HG02973 (cell line): ENCODE data around the gene SDC4.
A peak's percentile ranks its signal among the peaks of the same experiment; 100 is the strongest.
"Not testable (repeated sequence)": the region's sequence is repeated elsewhere in the genome, so short reads cannot be mapped to it uniquely, and the experiment has no call there.

Experiments used
- ATAC-seq: cut with Tn5 transposase; IDR thresholded peaks from one replicate; pipeline ENCODE4 v1.9.1; 2021; ENCODE audit warnings: moderate library complexity; ENCODE audit not compliant: unreplicated experiment

The SDC4 gene

GRCh38 chr20:45365444-45365970, 17.3 kb upstream of the SDC4 start:
- ATAC-seq = no peak

- no peak for ATAC-seq
These were observed 15.6 kb upstream of the SDC4 start for GRCh38 chr20:45363611-45364492.

DNA sequence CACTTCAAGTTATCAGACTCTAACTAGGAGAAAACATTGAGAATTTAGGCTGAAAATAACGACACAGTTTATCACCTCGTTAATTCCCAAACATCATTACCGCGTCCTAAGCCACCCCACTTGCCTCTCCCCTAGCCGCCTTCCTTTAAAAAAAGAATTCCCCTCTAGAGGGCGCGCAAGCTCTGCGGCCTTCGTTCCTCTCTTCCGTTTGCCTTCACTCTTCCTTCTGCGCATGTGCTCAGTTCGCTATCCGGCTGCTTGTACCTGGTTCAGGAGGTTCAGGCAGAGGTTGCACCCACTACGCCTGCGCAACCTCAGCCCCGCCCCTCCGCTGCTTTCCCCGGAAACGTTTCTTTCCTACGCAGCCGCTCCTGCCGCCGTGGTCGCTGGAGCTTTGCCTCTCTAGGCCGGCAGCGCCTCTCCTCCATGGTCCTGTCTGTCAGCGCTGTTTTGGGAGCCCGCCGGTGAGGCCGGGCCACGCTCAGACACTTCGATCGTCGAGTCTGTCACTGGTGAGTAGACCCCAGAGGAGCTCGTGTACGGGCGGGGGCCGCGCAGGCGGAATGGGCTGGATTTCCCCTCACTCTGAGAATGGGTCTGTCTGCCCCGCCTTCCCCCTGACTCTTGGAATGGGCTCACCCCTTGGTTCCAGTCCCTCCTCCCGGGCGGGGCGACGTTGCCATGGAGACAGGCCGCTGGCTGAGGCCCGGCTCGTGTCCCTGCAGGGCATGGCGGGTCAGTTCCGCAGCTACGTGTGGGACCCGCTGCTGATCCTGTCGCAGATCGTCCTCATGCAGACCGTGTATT, 14.8 kb upstream of the SDC4 start, which contains the start of gene SYS1:
Gene SYS1, plus strand, starts transcription at position 353 of the 807 bp plus-strand sequence. Its CDS starts 376 bp downstream, at position 729.
- ATAC-seq = peak; percentile 70

DNA sequence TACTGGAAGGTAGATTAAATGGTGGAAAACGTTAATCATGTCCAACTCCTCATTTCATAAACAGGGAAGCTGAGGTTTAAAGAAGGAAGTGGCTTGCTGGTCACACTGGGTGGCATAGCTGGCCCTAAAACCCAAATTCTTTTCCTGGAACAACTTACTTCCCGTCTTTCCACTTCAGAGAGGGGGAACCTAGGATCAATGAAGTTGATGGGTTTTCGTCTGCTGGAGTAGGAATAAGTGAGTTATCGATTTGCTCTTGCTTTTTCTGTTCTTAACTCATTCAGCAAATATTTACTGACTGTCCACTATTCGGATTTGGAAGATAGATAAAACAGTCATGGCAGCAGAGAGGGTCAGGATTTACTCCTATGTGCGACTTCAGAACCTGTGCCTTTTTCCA, 13.6 kb upstream of the SDC4 start:
- no peak for ATAC-seq

DNA sequence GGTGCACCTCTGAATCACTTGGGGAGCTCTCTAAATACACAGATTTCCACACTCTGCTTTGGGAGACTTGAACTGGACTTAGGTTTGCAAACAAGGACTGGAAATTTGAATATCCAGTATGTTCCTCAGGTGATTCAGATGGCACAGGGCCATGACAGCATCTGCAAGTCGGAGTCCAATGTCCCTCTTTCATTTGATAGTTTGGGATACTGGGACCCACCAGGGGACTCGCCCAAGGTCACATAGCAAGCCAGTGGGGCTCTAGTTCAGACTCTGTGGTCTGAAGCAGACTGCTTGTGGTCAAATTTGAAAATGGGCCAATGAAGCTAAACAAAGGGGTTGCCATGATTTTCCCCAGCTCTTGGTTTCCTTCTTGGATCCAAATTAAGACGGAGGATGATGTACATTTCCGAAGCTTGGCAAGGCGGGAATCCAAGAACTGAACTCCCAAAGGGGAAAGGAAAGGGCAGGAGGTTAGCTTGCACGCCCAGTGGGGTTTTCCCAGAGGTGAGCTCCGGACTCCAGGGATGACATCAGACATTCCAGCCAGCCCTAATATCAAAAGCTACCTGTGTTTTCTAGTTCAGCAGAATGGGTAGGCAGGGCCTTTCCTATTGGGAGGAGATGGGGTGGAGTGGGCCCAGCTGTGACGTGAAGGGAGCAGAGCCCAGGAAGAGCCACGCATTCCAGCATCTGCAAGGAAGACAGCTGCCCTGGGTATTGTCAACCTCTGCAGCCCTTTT, 11.4 kb upstream of the SDC4 start:
- ATAC-seq = no peak

- ATAC-seq = no peak
These were observed 10.8 kb upstream of the SDC4 start for GRCh38 chr20:45359069-45359405.

DNA sequence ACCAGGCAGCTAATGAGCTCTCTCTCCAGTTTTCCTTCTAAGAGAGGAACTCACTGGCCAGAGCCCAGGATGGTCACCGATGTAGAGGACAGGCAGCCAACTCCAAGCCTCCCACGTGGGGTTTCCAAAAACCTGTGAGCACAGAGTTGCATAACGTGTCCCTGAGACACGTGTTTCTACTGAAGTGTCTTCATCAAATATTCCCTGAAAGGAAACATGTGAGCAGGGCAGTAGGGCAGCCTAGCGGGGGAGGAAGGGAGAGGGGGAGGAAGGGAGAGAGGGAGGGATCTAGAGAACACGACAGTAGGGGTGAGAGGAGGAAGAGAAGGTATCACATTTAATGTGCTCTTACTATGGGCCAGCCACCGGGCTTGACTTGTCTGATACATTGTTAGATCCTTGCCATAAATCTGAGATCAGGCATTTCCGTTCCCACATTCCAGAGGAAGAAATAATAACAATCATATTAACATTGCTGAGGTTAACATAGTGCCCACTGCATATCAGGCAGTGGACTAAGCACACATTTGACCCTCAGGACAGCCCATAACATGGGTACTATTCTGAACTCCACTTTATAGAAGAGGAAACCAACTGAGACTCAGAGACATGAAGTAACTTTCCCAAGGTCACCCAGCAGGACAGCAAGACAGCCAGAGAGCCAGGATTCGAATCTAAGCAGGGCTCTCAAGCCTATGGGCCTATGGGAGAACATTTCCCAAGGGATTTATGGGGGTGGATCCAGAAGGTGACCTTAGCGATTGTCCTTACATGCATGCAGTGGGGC, 10.3 kb upstream of the SDC4 start:
- ATAC-seq = no peak

- no peak for ATAC-seq
These were observed 7.2 kb upstream of the SDC4 start for GRCh38 chr20:45355209-45356084.

DNA sequence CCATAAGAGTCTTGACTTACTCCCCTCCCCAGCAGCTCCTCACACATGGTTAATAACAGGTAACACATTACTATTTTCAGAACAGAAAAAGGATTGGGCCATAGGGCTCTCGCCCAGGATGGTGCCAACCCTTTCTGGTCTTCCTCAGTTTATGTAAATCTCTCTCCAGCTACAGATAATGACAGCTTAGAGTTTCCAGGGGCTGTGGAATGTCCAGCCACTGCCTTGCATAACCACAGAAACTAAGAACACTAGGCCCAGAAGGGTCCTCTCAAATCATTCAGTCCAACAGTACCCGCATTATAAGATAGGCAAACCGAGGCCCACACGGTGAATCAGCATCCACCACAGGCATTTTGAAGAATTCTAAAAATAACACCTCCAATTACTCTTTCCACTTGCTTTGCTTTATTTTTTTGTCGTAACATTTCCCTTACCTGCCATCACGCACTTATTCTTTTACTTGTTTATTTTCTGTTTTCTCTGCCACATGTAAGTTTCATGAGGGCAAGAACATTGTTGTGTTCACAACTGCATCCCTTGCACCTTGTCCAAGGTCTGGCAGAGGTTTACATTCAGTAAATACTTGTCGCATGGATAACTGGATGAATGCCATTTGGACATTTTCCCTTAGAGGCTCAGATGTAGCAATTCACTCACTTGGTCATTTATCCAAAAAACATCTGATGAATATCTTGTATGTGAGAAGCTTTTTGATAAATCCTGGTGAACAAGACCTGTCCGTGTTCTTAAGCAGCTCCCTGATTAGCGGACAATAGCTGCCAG, 6.4 kb upstream of the SDC4 start:
- ATAC-seq = no peak

GRCh38 chr20:45353746-45354145, 5.5 kb upstream of the SDC4 start:
- no peak for ATAC-seq

- no peak for ATAC-seq
These were observed 4.5 kb upstream of the SDC4 start for GRCh38 chr20:45352729-45353128.

GRCh38 chr20:45350795-45351194, 2.6 kb upstream of the SDC4 start:
- not testable (repeated sequence) for ATAC-seq

DNA sequence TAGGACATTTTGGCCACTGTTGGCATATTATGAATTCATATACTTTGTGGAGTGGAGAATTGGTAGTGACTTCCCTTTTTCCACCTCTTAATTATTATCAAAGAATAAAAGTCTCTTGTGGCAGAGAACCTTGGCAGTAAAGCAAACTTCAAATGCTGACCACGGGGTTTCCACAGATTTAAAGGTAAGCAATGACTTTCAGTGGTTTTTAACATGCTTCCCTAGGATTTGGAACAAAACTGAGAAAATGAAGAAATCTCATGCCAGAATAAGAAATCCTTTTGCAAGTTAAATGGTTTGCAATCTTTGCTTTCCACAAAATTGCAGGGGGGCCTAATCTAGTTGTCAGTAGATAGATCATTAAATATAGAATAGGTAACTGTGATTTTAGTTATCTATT, 2.0 kb upstream of the SDC4 start:
- ATAC-seq = no peak

DNA sequence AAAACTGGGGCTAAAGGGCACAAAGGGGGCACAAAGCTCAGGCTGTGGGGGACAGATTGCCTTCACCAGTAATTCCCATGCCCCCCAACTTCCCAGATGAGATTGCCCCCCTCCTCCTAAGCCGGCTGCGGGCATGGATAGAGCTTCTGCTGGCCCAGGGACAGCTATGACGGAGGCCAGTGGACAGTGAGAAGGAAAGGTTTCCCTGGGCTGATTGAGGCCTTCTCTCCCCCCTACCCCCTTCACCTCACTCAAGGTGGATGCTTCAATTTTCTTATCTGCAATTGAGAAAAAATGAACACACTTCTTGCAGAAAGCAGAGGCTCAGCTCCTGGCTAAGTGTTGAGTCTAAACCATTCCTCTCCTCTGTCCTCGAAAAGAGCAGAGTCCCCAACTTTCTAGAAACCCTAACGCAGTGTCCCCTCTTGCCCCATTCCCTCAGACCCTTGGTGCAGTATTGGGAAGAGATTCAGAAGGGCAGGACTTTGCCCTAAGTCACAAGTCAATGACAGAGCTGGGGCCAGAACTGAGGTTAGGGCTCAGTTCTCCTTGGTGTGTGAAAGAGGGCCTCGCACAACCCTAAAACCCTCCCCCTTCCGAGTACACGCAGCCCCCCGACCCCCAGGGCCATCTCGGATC, 808 bp downstream of the SDC4 start:
- no peak for ATAC-seq

- ATAC-seq = no peak
These were observed 1.4 kb downstream of the SDC4 start for GRCh38 chr20:45346851-45347250.

DNA sequence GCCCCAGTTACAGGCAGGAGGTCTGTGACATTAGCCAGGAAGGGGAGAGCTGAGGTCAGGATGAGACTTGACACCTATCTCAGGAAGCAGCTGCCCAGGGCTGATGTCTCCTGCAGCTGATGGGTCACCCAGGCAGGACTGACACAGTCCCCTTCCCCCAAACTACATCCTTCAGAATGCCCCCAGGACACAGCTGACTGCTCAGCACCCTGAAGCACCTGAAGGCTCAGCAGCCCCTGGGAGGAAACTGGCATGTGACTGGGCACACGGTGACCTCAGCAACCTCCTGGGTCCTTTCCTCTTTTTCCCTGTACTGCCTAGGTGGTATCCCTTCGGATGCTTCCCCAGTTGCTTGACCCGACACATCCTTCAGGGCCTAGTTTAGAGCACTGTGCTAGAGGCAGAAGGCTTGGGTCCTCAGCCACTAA, 1.9 kb downstream of the SDC4 start:
- ATAC-seq = no peak

DNA sequence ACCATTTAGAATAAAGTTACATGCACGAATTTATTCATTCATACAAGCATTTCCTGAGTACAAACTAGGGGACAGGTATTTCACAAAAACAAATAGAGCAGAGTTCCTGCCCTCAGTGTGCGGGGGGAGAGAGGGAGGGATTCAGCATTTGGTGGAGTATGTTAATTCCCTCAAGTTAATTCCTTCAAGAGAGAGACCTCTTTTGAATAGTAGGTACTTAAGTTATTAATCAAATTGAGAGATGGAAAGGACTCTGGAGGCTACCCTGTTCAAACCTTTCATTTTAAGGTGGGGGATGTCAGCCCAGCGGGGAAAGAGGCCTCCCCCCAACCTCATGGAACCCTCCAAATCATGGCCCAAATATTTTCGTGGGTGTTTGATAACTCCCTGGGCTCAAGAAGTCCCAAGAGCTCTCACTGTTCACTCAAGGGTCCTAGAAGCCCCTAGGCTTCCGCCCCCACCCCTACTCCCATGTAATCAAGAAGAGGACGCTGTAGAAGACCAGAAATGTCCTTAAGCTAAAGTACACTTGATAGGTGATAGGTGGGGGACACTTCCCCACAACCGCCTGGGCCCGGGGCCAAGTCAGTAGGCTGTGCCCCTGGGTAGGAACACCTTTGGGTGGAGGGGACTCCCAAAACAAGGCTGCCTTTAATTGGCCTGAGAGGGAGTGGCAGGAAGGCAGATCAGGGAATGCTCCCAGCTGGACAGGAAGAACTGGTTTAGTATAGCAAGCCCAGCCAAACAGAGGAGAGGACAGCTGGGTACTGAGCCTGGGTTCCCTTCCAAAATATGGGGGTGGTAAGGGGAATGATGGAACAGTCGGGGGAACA, 2.9 kb downstream of the SDC4 start:
- no peak for ATAC-seq
